ENCODE measurements around the gene ANKFN1. TPM values are rescaled to one million over a fixed set of nuclear protein-coding genes. Genes with fewer than 3 reads are reported as not detected.

Gene ANKFN1
- total RNA-seq, 4 donors from 2014 or later = 0.13 to 1.4 (median 0.75) TPM

DNA sequence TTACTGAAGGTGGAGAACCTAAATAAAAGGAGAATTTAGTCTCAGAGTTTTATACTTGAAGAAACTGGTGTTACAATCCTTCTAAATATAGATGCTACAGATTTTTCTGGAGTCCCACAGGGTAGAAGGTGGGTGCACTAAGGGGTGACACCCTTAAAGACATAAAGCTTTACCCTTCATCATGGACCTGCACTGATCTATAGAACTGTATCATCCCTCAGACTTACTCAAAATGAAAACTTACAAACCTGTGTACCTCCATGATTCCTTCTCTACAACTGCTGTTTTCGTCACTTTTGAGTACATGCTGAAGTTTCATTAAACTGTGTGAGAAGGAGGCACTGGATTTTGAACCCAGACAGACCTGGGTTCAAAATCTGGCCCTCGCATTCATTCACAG lies 270.7 kb downstream of the ANKFN1 start:
- H3K27me3 ChIP-seq = peaks cover 7% of the 10 kb centered on the region
- WGBS, 2 donors (ENCODE audit: low coverage in 1 of 2) = 70 to 90% methylated on average over 2 of the region's 2 CpGs
- ATAC-seq = no peak
- H3K27ac ChIP-seq = no peak overlapping the region
- H3K4me1 ChIP-seq = no peaks in the 10 kb centered on the region
- no peak overlapping the region for H3K4me3 ChIP-seq
- TF ChIP-seq EP300 (IDR thresholded peaks at IDR 0.05) (no peak), POLR2AphosphoS5 (IDR thresholded peaks at IDR 0.05) (no peak), POLR2A (IDR thresholded peaks at IDR 0.05) (no peak), CTCF (IDR thresholded peaks at IDR 0.05) (no peak)
- no peaks in the 10 kb centered on the region for H3K36me3 ChIP-seq
- no peaks in the 10 kb centered on the region for H3K9me3 ChIP-seq

DNA sequence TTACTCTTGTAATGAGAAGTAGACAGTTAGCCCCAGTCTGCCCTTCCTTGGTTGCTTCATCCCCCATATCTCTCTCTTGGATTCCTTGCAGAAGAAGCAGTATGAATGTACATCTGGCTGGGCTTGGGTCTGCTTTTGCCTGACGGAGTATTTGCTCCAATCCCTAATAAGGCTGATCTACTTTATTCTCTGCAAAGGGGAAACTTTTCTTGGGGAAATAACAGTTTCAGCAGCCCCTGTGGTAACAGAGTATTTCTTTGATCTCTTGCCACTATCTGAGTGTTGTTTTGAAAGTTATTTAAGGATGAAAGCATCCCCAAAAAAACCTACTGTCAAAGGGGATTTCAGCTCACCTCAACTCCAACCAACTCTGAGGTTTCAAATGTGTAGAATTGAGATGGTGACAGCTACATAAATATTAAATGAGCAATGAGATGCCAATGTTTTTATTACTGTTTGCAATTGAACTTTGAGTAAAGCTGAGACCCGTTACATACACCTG lies 271.3 kb downstream of the ANKFN1 start:
- 39 to 44% methylated on average over 1 to 2 of the region's 2 CpGs for WGBS, 2 donors (ENCODE audit: low coverage in 1 of 2)
- no peak for TF ChIP-seq POLR2A (IDR thresholded peaks at IDR 0.05)
- TF ChIP-seq CTCF (IDR thresholded peaks at IDR 0.05) = no peak
- no peak for TF ChIP-seq EP300 (IDR thresholded peaks at IDR 0.05)
- TF ChIP-seq POLR2AphosphoS5 (IDR thresholded peaks at IDR 0.05) = no peak
- Histone ChIP-seq H3K4me3 (no peak overlapping the region), H3K9me3 (no peaks in the 10 kb centered on the region), H3K27ac (no peak overlapping the region), H3K4me1 (no peaks in the 10 kb centered on the region), H3K36me3 (no peaks in the 10 kb centered on the region), H3K27me3 (peaks cover 7% of the 10 kb centered on the region)
- ATAC-seq = no peak

GRCh38 chr17:56425483-56425882 lies 272.2 kb downstream of the ANKFN1 start:
- Histone ChIP-seq H3K36me3 (no peaks in the 10 kb centered on the region), H3K9me3 (no peaks in the 10 kb centered on the region), H3K27ac (no peak overlapping the region), H3K4me3 (no peak overlapping the region), H3K27me3 (peaks cover 7% of the 10 kb centered on the region), H3K4me1 (no peaks in the 10 kb centered on the region)
- TF ChIP-seq POLR2AphosphoS5 (IDR thresholded peaks at IDR 0.05) (no peak), POLR2A (IDR thresholded peaks at IDR 0.05) (no peak), CTCF (IDR thresholded peaks at IDR 0.05) (no peak), EP300 (IDR thresholded peaks at IDR 0.05) (no peak)
- ATAC-seq = no peak
- WGBS, 2 donors (ENCODE audit: low coverage in 1 of 2) = 83 to 92% methylated on average over 4 of the region's 4 CpGs

DNA sequence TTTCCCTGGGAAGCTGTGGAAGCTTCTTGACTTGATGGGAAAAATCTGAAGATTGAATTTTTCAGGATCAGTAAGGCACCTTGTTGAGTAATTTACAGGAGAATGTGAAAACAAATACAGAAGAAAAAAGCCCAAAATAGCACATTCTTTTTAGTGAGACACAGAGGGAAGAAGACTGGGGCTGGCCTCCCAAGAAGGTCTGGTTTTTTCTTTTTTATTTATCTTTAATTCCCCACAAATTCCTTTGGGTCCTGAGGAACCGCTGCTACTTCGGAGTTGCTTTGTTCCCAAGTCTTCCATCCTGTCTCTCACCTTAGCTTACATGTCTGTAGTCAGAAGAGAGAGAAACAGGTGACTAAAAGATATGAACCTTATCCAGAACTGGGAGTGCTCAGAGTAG lies 273.6 kb downstream of the ANKFN1 start:
- no peak for TF ChIP-seq CTCF (IDR thresholded peaks at IDR 0.05)
- no peak for TF ChIP-seq POLR2AphosphoS5 (IDR thresholded peaks at IDR 0.05)
- Histone ChIP-seq H3K9me3 (no peaks in the 10 kb centered on the region), H3K27ac (no peak overlapping the region), H3K27me3 (peaks cover 7% of the 10 kb centered on the region), H3K4me1 (no peaks in the 10 kb centered on the region), H3K4me3 (no peak overlapping the region), H3K36me3 (no peaks in the 10 kb centered on the region)
- 78 to 90% methylated on average over 2 of the region's 2 CpGs for WGBS, 2 donors (ENCODE audit: low coverage in 1 of 2)
- no peak for ATAC-seq

DNA sequence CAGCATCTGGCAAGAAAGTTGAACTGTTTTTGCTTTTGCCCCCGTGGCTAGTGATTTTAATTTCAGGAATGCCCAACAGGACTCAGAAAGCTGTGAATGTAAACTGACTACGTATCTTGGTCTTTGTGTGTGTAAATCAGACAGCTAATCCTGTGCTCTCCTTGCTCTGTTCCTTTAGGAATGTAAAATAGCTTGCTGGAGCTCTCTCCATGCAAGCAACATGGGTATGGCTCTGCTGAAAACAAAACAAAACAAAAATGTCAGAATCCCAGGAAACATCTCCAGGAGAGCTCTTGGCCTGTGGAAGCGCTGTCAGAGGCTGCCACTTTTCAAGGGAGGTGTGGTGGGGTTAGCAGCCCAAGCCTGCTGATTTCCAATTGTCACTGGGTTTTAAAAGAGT lies 278.5 kb downstream of the ANKFN1 start:
- no peaks in the 10 kb centered on the region for H3K27me3 ChIP-seq
- H3K9me3 ChIP-seq = no peaks in the 10 kb centered on the region
- H3K4me1 ChIP-seq = no peaks in the 10 kb centered on the region
- no peak overlapping the region for H3K4me3 ChIP-seq
- no peak for ATAC-seq
- 41 to 61% methylated on average over 3 of the region's 3 CpGs for WGBS, 2 donors (ENCODE audit: low coverage in 1 of 2)
- no peaks in the 10 kb centered on the region for H3K36me3 ChIP-seq
- TF ChIP-seq POLR2AphosphoS5 (IDR thresholded peaks at IDR 0.05) (no peak), EP300 (IDR thresholded peaks at IDR 0.05) (no peak), CTCF (IDR thresholded peaks at IDR 0.05) (no peak), POLR2A (IDR thresholded peaks at IDR 0.05) (no peak)
- H3K27ac ChIP-seq = no peak overlapping the region
